ENCODE results near the gene WDR70. TPM values are rescaled to one million over a fixed set of nuclear protein-coding genes. Genes with fewer than 3 reads are reported as not detected.

WDR70 gene
- total RNA-seq, 1 experiment from 2014 or later: 35.6 TPM

- Histone ChIP-seq H4K20me1 (ENCODE audit: insufficient read depth, low read depth, low read length) (no peaks in the 10 kb centered on the region), H3K4me1 (ENCODE audit: low read length) (no peaks in the 10 kb centered on the region), H3K79me2 (ENCODE audit: low read length) (no peaks in the 10 kb centered on the region), H3K27me3 (ENCODE audit: low read length) (no peaks in the 10 kb centered on the region), H2AFZ (ENCODE audit: low read length) (no peak overlapping the region), H3K36me3 (ENCODE audit: insufficient read depth, low read length) (no peaks in the 10 kb centered on the region), H3K4me2 (ENCODE audit: low read depth, low read length, poor library complexity, severe bottlenecking) (no peak overlapping the region), H3K27ac (ENCODE audit: low read length) (no peak overlapping the region), H3K9me2 (replicated peaks; ENCODE audit: insufficient read depth, low read length) (no peaks in the 10 kb centered on the region), H3K9me3 (ENCODE audit: low read length) (no peaks in the 10 kb centered on the region), H3K9ac (ENCODE audit: low read length) (no peak overlapping the region), H3K4me3 (ENCODE audit: low read length) (no peak overlapping the region)
- DNase-seq: no peak
These were observed 363.0 kb downstream of the WDR70 start for GRCh38 chr5:37742111-37742510.

GRCh38 chr5:37751227-37751626 is 372.1 kb downstream of the WDR70 start:
- no peaks in the 10 kb centered on the region for H3K9me2 ChIP-seq (replicated peaks; ENCODE audit: insufficient read depth, low read length)
- H3K4me3 ChIP-seq (ENCODE audit: low read length): no peak overlapping the region
- H3K27ac ChIP-seq (ENCODE audit: low read length): no peak overlapping the region
- H3K4me2 ChIP-seq (ENCODE audit: low read depth, low read length, poor library complexity, severe bottlenecking): no peak overlapping the region
- no peaks in the 10 kb centered on the region for H3K36me3 ChIP-seq (ENCODE audit: insufficient read depth, low read length)
- no peaks in the 10 kb centered on the region for H3K4me1 ChIP-seq (ENCODE audit: low read length)
- no peaks in the 10 kb centered on the region for H4K20me1 ChIP-seq (ENCODE audit: insufficient read depth, low read depth, low read length)
- no peaks in the 10 kb centered on the region for H3K79me2 ChIP-seq (ENCODE audit: low read length)
- no peaks in the 10 kb centered on the region for H3K27me3 ChIP-seq (ENCODE audit: low read length)
- no peaks in the 10 kb centered on the region for H3K9me3 ChIP-seq (ENCODE audit: low read length)
- no peak for DNase-seq
- H3K9ac ChIP-seq (ENCODE audit: low read length): no peak overlapping the region
- no peak overlapping the region for H2AFZ ChIP-seq (ENCODE audit: low read length)

- Histone ChIP-seq H3K9me3 (ENCODE audit: low read length) (no peaks in the 10 kb centered on the region), H3K27ac (ENCODE audit: low read length) (no peak overlapping the region), H3K9me2 (replicated peaks; ENCODE audit: insufficient read depth, low read length) (no peaks in the 10 kb centered on the region), H3K9ac (ENCODE audit: low read length) (no peak overlapping the region), H3K4me3 (ENCODE audit: low read length) (no peak overlapping the region), H3K79me2 (ENCODE audit: low read length) (no peaks in the 10 kb centered on the region), H3K4me1 (ENCODE audit: low read length) (no peaks in the 10 kb centered on the region), H4K20me1 (ENCODE audit: insufficient read depth, low read depth, low read length) (no peaks in the 10 kb centered on the region), H3K27me3 (ENCODE audit: low read length) (no peaks in the 10 kb centered on the region), H3K36me3 (ENCODE audit: insufficient read depth, low read length) (no peaks in the 10 kb centered on the region), H2AFZ (ENCODE audit: low read length) (no peak overlapping the region), H3K4me2 (ENCODE audit: low read depth, low read length, poor library complexity, severe bottlenecking) (no peak overlapping the region)
- no peak for DNase-seq
These were observed 375.9 kb downstream of the WDR70 start for GRCh38 chr5:37754976-37755375.

- Histone ChIP-seq H3K27ac (ENCODE audit: low read length) (no peak overlapping the region), H3K27me3 (ENCODE audit: low read length) (no peaks in the 10 kb centered on the region), H3K9me2 (replicated peaks; ENCODE audit: insufficient read depth, low read length) (no peaks in the 10 kb centered on the region)
These were observed 376.5 kb downstream of the WDR70 start for GRCh38 chr5:37755581-37755980.

GRCh38 chr5:37756248-37756647 is 377.1 kb downstream of the WDR70 start:
- Histone ChIP-seq H3K79me2 (ENCODE audit: low read length) (no peaks in the 10 kb centered on the region), H3K36me3 (ENCODE audit: insufficient read depth, low read length) (no peaks in the 10 kb centered on the region), H3K9ac (ENCODE audit: low read length) (no peak overlapping the region), H3K4me3 (ENCODE audit: low read length) (no peak overlapping the region), H3K9me3 (ENCODE audit: low read length) (no peaks in the 10 kb centered on the region), H4K20me1 (ENCODE audit: insufficient read depth, low read depth, low read length) (no peaks in the 10 kb centered on the region), H3K9me2 (replicated peaks; ENCODE audit: insufficient read depth, low read length) (no peaks in the 10 kb centered on the region), H3K27ac (ENCODE audit: low read length) (no peak overlapping the region), H3K4me1 (ENCODE audit: low read length) (no peaks in the 10 kb centered on the region), H3K27me3 (ENCODE audit: low read length) (no peaks in the 10 kb centered on the region), H3K4me2 (ENCODE audit: low read depth, low read length, poor library complexity, severe bottlenecking) (no peak overlapping the region), H2AFZ (ENCODE audit: low read length) (no peak overlapping the region)
- no peak for DNase-seq

More at GRCh38 chr5:37755581-37755980, 376.5 kb downstream of the WDR70 start:
- Histone ChIP-seq H3K4me1 (ENCODE audit: low read length) (no peaks in the 10 kb centered on the region), H3K4me3 (ENCODE audit: low read length) (no peak overlapping the region), H2AFZ (ENCODE audit: low read length) (no peak overlapping the region), H4K20me1 (ENCODE audit: insufficient read depth, low read depth, low read length) (no peaks in the 10 kb centered on the region), H3K79me2 (ENCODE audit: low read length) (no peaks in the 10 kb centered on the region), H3K9ac (ENCODE audit: low read length) (no peak overlapping the region), H3K36me3 (ENCODE audit: insufficient read depth, low read length) (no peaks in the 10 kb centered on the region), H3K4me2 (ENCODE audit: low read depth, low read length, poor library complexity, severe bottlenecking) (no peak overlapping the region), H3K9me3 (ENCODE audit: low read length) (no peaks in the 10 kb centered on the region)
- DNase-seq: no peak

GRCh38 chr5:37757980-37758582 is 379.0 kb downstream of the WDR70 start:
- H4K20me1 ChIP-seq (ENCODE audit: insufficient read depth, low read depth, low read length): no peaks in the 10 kb centered on the region
- H3K36me3 ChIP-seq (ENCODE audit: insufficient read depth, low read length): no peaks in the 10 kb centered on the region
- H3K79me2 ChIP-seq (ENCODE audit: low read length): no peaks in the 10 kb centered on the region
- no peak overlapping the region for H3K27ac ChIP-seq (ENCODE audit: low read length)
- no peaks in the 10 kb centered on the region for H3K9me3 ChIP-seq (ENCODE audit: low read length)
- no peak overlapping the region for H2AFZ ChIP-seq (ENCODE audit: low read length)
- H3K27me3 ChIP-seq (ENCODE audit: low read length): no peaks in the 10 kb centered on the region
- H3K4me2 ChIP-seq (ENCODE audit: low read depth, low read length, poor library complexity, severe bottlenecking): no peak overlapping the region
- H3K4me1 ChIP-seq (ENCODE audit: low read length): no peaks in the 10 kb centered on the region
- no peaks in the 10 kb centered on the region for H3K9me2 ChIP-seq (replicated peaks; ENCODE audit: insufficient read depth, low read length)
- H3K9ac ChIP-seq (ENCODE audit: low read length): no peak overlapping the region
- H3K4me3 ChIP-seq (ENCODE audit: low read length): no peak overlapping the region
- DNase-seq: no peak

- Histone ChIP-seq H3K9ac (ENCODE audit: low read length) (no peak overlapping the region), H3K4me1 (ENCODE audit: low read length) (no peaks in the 10 kb centered on the region), H2AFZ (ENCODE audit: low read length) (no peak overlapping the region), H3K9me3 (ENCODE audit: low read length) (no peaks in the 10 kb centered on the region), H3K79me2 (ENCODE audit: low read length) (no peaks in the 10 kb centered on the region), H3K4me2 (ENCODE audit: low read depth, low read length, poor library complexity, severe bottlenecking) (no peak overlapping the region), H4K20me1 (ENCODE audit: insufficient read depth, low read depth, low read length) (no peaks in the 10 kb centered on the region), H3K27ac (ENCODE audit: low read length) (no peak overlapping the region), H3K4me3 (ENCODE audit: low read length) (no peak overlapping the region), H3K27me3 (ENCODE audit: low read length) (no peaks in the 10 kb centered on the region), H3K9me2 (replicated peaks; ENCODE audit: insufficient read depth, low read length) (no peaks in the 10 kb centered on the region), H3K36me3 (ENCODE audit: insufficient read depth, low read length) (no peaks in the 10 kb centered on the region)
- no peak for DNase-seq
These were observed 388.1 kb downstream of the WDR70 start for GRCh38 chr5:37767251-37767650.

- H3K79me2 ChIP-seq (ENCODE audit: low read length): no peaks in the 10 kb centered on the region
- no peak for DNase-seq
- no peaks in the 10 kb centered on the region for H4K20me1 ChIP-seq (ENCODE audit: insufficient read depth, low read depth, low read length)
- no peaks in the 10 kb centered on the region for H3K9me3 ChIP-seq (ENCODE audit: low read length)
- H3K36me3 ChIP-seq (ENCODE audit: insufficient read depth, low read length): no peaks in the 10 kb centered on the region
- no peaks in the 10 kb centered on the region for H3K9me2 ChIP-seq (replicated peaks; ENCODE audit: insufficient read depth, low read length)
- no peak overlapping the region for H3K9ac ChIP-seq (ENCODE audit: low read length)
- no peak overlapping the region for H3K4me3 ChIP-seq (ENCODE audit: low read length)
- H3K27ac ChIP-seq (ENCODE audit: low read length): no peak overlapping the region
- no peak overlapping the region for H2AFZ ChIP-seq (ENCODE audit: low read length)
- no peak overlapping the region for H3K4me2 ChIP-seq (ENCODE audit: low read depth, low read length, poor library complexity, severe bottlenecking)
- no peaks in the 10 kb centered on the region for H3K27me3 ChIP-seq (ENCODE audit: low read length)
- H3K4me1 ChIP-seq (ENCODE audit: low read length): no peaks in the 10 kb centered on the region
These were observed 388.8 kb downstream of the WDR70 start for GRCh38 chr5:37767961-37768360.

- H3K4me3 ChIP-seq (ENCODE audit: low read length): no peak overlapping the region
- H2AFZ ChIP-seq (ENCODE audit: low read length): no peak overlapping the region
- no peak overlapping the region for H3K27ac ChIP-seq (ENCODE audit: low read length)
- H3K4me2 ChIP-seq (ENCODE audit: low read depth, low read length, poor library complexity, severe bottlenecking): no peak overlapping the region
- no peaks in the 10 kb centered on the region for H3K27me3 ChIP-seq (ENCODE audit: low read length)
- no peaks in the 10 kb centered on the region for H3K9me2 ChIP-seq (replicated peaks; ENCODE audit: insufficient read depth, low read length)
- H3K9ac ChIP-seq (ENCODE audit: low read length): no peak overlapping the region
- no peaks in the 10 kb centered on the region for H3K4me1 ChIP-seq (ENCODE audit: low read length)
- H4K20me1 ChIP-seq (ENCODE audit: insufficient read depth, low read depth, low read length): no peaks in the 10 kb centered on the region
- H3K36me3 ChIP-seq (ENCODE audit: insufficient read depth, low read length): no peaks in the 10 kb centered on the region
- H3K9me3 ChIP-seq (ENCODE audit: low read length): no peaks in the 10 kb centered on the region
- no peaks in the 10 kb centered on the region for H3K79me2 ChIP-seq (ENCODE audit: low read length)
- no peak for DNase-seq
These were observed 389.3 kb downstream of the WDR70 start for GRCh38 chr5:37768371-37768770.

Measured in Karpas-422 (cell line).